Activated naive CD4-positive, alpha-beta T cell treated with anti-CD3 and anti-CD28 coated beads for 36 hours (primary cell): ENCODE measurements around the gene GAREM1. TPM values are rescaled to one million over a fixed set of nuclear protein-coding genes. Genes with fewer than 3 reads are reported as not detected.
"Not testable (repeated sequence)": the region's sequence is repeated elsewhere in the genome, so short reads cannot be mapped to it uniquely, and the experiment has no call there.

Source experiments
- CTCF ChIA-PET: fragments of 350-600 bp; sonication (Branson Sonifier 250); formaldehyde crosslinking; loops from one replicate; lab custom pipeline; 2021; ENCODE audit warnings: antibody characterized with exemption; lab: Charles Lee
- DNase-seq: peaks from one replicate; pipeline ENCODE4 v3.0.0-alpha.2; 2020
- H3K27ac Mint-ChIP-seq: one replicate; pipeline ENCODE4 v1.8.0; 2021; ENCODE audit warnings: mild to moderate bottlenecking, mixed read lengths
- H3K27me3 Mint-ChIP-seq: one replicate; pipeline ENCODE4 v1.8.0; 2021; ENCODE audit warnings: low read depth, mixed read lengths
- H3K36me3 Mint-ChIP-seq: one replicate; pipeline ENCODE4 v1.8.0; 2021; ENCODE audit warnings: low read depth, mixed read lengths
- H3K4me1 Mint-ChIP-seq: one replicate; pipeline ENCODE4 v1.8.0; 2021; ENCODE audit warnings: low read depth, mixed read lengths
- H3K4me3 Mint-ChIP-seq: one replicate; pipeline ENCODE4 v1.8.0; 2021; ENCODE audit warnings: mild to moderate bottlenecking, moderate library complexity, mixed read lengths
- H3K9me3 Mint-ChIP-seq: one replicate; pipeline ENCODE4 v1.8.0; 2021; ENCODE audit warnings: mixed read lengths
- intact Hi-C: fragments of 100-400 bp; cut with micrococcal nuclease; formaldehyde crosslinking; loops from one replicate; pipeline ENCODE4 v1.15.1; 2023
- total RNA-seq, 2 experiments: library from RNA; stranded (reverse); gene quantifications; one replicate each; pipeline ENCODE4 v1.2.3, GENCODE V29; 2021

GAREM1 gene
- total RNA-seq, 2 experiments from 2014 or later, result 0.31 to 0.35 TPM

DNA sequence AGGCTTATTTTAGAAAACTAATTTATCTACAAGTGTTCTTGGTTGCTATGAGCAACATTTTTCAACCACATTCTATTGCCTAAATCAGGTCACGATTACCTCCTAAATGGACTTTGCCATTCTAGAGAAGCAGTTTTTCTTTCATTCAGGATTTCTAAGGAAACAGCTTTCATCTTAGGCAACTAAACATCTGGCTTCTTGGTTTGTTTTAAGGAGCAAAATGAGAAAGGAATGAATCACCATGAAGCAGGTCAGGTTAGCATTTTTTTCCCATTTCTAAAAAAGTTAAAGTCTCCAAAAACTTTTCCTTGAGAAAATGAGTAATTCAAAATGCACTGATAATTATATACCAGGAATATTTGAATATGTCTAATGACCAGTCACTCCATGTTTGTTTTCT is 114.8 kb downstream of the GAREM1 start:
- no peaks in the 10 kb centered on the region for H3K36me3 Mint-ChIP-seq
- CTCF ChIA-PET, result no interaction called here
- no peak overlapping the region for H3K27ac Mint-ChIP-seq
- H3K4me3 Mint-ChIP-seq, result no peak overlapping the region
- no peaks in the 10 kb centered on the region for H3K4me1 Mint-ChIP-seq
- intact Hi-C loops, result no loop called here
- H3K27me3 Mint-ChIP-seq, result peaks cover 3% of the 10 kb centered on the region
- no peaks in the 10 kb centered on the region for H3K9me3 Mint-ChIP-seq
- DNase-seq, result no peak

DNA sequence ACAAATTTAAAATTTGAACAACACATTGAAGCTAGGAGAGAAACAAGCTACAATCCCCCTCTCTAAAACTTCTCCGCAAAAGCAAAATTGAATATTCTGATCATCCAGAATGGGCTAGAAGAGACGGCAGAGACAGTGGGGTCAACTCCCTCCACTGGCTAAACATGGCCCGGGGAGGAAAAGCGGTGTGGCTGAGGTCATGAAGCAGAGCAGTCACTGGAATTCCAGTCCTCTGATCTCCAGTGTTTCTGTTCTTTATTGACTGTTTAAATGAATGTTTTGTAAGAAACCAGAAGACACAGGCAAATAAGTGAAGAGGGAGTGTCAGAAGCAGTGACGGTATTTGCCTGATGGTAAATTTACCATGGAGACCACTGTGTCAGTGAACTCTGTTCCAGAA is 116.2 kb downstream of the GAREM1 start:
- DNase-seq, result no peak
- intact Hi-C loops, result no loop called here
- CTCF ChIA-PET, result no interaction called here
- Mint-ChIP-seq H3K36me3 (no peaks in the 10 kb centered on the region), H3K27ac (no peak overlapping the region), H3K9me3 (no peaks in the 10 kb centered on the region), H3K4me3 (no peak overlapping the region), H3K4me1 (peaks cover 4% of the 10 kb centered on the region), H3K27me3 (peaks cover 3% of the 10 kb centered on the region)

DNA sequence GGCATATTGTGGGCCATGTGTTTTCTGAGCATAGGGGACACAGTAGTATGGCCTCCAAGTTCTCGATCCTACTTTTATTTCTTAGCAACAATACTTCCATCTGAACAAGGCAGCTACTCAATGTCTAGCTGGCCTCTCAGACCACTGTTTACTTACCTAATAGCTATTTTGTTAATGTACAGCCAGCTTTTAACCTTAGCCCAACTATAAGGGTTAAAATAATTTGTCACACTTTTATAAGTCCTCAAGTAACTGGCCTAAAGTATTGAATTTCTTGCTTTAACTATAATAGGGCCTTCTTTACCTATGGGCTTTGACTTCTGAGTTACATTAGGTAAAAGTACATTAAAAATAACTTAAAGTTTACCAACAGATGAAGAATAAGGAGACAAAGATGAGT is 117.4 kb downstream of the GAREM1 start:
- peaks cover 4% of the 10 kb centered on the region for H3K4me1 Mint-ChIP-seq
- no peak for DNase-seq
- intact Hi-C loops, result no loop called here
- H3K27ac Mint-ChIP-seq, result no peak overlapping the region
- no peaks in the 10 kb centered on the region for H3K27me3 Mint-ChIP-seq
- CTCF ChIA-PET, result no interaction called here
- H3K36me3 Mint-ChIP-seq, result no peaks in the 10 kb centered on the region
- no peak overlapping the region for H3K4me3 Mint-ChIP-seq
- H3K9me3 Mint-ChIP-seq, result no peaks in the 10 kb centered on the region

DNA sequence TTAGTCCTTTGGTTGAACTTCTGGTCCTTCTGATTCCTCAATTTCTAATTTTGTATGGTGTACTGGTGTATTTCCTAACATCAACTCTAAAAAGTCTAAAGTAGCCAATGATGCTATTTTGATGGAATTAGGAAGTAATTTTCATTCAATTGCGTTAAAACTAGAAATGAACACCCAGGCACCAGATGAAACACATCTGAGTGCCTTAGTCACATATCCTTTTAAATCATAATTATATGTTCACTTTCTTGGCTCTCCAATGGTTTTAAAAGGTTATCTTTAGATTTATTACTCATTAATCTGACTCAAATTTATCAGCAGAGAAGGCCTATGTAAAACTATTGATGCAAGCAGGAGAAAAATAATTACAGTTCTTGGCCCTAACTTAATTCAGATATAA is 119.7 kb downstream of the GAREM1 start:
- Mint-ChIP-seq H3K4me3 (no peak overlapping the region), H3K36me3 (no peaks in the 10 kb centered on the region), H3K9me3 (no peaks in the 10 kb centered on the region), H3K27ac (no peak overlapping the region), H3K27me3 (no peaks in the 10 kb centered on the region), H3K4me1 (peaks cover 4% of the 10 kb centered on the region)
- no peak for DNase-seq
- intact Hi-C loops, result no loop called here
- CTCF ChIA-PET, result interaction anchor here (0.7 kb wide), 1 partner anchor 87 kb away, joined by 3 read pairs; no protein-coding TSS in a partner anchor

DNA sequence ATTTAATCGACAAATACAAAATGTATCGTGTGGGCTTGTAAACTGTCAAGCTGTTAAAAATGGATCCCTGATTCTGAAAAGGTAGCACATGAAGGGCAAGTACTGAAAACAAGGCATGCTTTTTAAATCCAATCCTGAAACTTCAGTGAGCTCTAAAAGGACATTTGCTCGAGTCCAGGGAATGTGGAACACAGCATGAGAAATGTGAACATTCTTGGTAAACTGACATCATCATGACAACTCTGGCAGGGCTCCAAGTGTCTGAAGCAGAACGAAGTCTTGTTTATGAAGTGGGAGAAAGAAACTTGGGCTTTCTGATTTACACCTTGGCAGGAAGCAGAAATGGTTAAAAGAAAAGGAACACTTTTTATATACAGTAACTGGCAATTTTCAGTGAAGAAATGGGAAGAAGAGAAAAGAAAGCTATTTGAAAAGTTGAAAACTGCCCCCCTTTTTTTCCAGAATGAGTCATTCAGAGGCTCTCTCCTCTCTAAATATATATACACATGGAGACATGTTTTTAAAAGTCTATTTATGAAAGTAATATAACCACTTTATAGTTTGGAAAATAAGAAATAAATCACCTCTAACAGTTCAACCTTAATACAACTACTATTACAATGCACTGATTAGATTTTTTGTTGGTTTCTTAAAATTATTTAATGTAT is 120.8 kb downstream of the GAREM1 start:
- H3K36me3 Mint-ChIP-seq, result no peaks in the 10 kb centered on the region
- no peaks in the 10 kb centered on the region for H3K9me3 Mint-ChIP-seq
- intact Hi-C loops, result no loop called here
- H3K27me3 Mint-ChIP-seq, result no peaks in the 10 kb centered on the region
- CTCF ChIA-PET, result no interaction called here
- H3K27ac Mint-ChIP-seq, result no peak overlapping the region
- DNase-seq, result no peak
- no peak overlapping the region for H3K4me3 Mint-ChIP-seq
- H3K4me1 Mint-ChIP-seq, result peaks cover 4% of the 10 kb centered on the region

DNA sequence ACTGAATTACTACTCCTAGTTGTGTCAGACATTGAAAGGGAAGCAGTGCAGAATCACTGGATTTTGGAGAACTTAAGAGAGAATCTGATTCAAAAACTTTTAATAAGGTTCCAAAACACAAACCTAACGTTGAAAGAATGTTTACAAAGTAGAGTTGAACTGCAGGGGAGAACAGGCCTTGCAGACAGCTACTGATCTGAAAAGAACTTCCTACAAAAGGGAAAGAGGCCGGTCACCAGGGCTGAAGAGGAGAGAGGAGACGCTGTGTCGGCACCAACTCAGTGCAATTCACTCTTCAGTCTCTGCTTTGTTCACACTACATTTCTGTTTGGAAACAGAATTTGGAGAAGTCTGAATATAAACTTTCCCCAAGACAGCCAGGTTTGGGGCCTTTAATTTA is 124.0 kb downstream of the GAREM1 start:
- H3K27me3 Mint-ChIP-seq, result peaks cover 7% of the 10 kb centered on the region
- intact Hi-C loops, result no loop called here
- no peak for DNase-seq
- H3K4me1 Mint-ChIP-seq, result peaks cover 4% of the 10 kb centered on the region
- CTCF ChIA-PET, result no interaction called here
- H3K27ac Mint-ChIP-seq, result no peak overlapping the region
- no peaks in the 10 kb centered on the region for H3K36me3 Mint-ChIP-seq
- no peak overlapping the region for H3K4me3 Mint-ChIP-seq
- no peaks in the 10 kb centered on the region for H3K9me3 Mint-ChIP-seq

DNA sequence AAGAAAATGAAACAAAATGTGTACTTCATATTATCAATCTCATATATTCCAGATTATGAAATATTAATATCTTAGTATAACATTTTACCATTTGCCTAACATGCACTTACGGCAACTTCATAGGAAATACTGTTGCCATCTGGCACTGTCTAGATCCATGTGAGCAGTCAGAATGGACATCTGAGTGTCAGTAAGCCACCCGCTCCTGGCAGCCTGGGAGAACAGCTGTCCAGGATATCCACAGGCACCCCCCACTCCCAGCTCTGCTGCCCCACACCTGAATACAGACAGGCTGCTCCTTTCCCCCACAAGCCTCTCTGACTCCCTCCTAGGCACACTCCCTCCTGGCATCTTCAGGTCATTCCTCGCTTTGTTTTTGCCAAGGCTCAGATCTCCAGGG is 127.0 kb downstream of the GAREM1 start:
- Mint-ChIP-seq H3K9me3 (no peaks in the 10 kb centered on the region), H3K4me1 (no peaks in the 10 kb centered on the region), H3K36me3 (no peaks in the 10 kb centered on the region), H3K4me3 (no peak overlapping the region), H3K27me3 (peaks cover 15% of the 10 kb centered on the region), H3K27ac (no peak overlapping the region)
- CTCF ChIA-PET, result interaction anchor here (0.8 to 1.4 kb wide), 2 partner anchors 127 to 206 kb away, joined by 3 read pairs; partner anchors contain the start of gene GAREM1
- no peak for DNase-seq
- intact Hi-C loops, result no loop called here

DNA sequence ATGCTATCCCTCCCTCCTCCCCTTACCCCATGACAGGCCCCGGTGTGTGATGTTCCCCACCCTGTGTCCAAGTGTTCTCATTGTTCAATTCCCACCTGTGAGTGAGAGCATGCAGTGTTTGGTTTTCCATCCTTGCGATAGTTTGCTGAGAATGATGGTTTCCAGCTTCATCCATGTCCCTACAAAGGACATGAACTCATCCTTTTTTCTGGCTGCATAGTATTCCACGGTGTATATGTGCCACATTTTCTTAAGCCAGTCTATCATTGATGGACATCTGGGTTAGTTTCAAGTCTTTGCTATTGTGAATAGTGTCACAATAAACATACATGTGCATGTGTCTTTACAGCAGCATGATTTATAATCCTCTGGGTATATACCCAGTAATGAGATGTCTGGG is 129.6 kb downstream of the GAREM1 start:
- DNase-seq, intact Hi-C loops, H3K36me3 Mint-ChIP-seq, H3K4me1 Mint-ChIP-seq, CTCF ChIA-PET, H3K27ac Mint-ChIP-seq, H3K9me3 Mint-ChIP-seq, H3K4me3 Mint-ChIP-seq: not testable (repeated sequence)
- H3K27me3 Mint-ChIP-seq, result peaks cover 15% of the 10 kb centered on the region

DNA sequence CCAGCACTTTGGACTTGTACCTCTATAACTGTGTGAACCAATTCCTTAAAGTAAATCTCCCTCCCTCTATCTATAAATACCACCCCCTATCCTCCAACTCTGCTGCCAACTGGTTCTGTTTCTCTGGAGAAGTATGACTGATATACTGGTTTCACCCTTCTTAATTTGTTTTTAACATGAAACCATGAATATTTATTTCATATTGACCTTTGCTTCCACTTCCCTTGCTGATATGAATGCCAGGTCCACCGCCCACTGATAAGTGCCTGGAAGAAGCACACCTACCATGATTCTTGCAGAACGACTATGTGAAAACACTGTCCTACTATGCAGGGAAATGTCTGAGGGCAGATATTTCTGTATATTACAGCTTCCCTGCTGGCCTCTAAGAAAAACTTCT is 131.6 kb downstream of the GAREM1 start:
- Mint-ChIP-seq H3K4me1 (no peaks in the 10 kb centered on the region), H3K27ac (no peak overlapping the region), H3K36me3 (no peaks in the 10 kb centered on the region), H3K9me3 (no peaks in the 10 kb centered on the region), H3K27me3 (peaks cover 14% of the 10 kb centered on the region), H3K4me3 (no peak overlapping the region)
- intact Hi-C loops, result no loop called here
- DNase-seq, result no peak
- CTCF ChIA-PET, result interaction anchor here (1.0 kb wide), 1 partner anchor 13 kb away, joined by 3 read pairs; no protein-coding TSS in a partner anchor

DNA sequence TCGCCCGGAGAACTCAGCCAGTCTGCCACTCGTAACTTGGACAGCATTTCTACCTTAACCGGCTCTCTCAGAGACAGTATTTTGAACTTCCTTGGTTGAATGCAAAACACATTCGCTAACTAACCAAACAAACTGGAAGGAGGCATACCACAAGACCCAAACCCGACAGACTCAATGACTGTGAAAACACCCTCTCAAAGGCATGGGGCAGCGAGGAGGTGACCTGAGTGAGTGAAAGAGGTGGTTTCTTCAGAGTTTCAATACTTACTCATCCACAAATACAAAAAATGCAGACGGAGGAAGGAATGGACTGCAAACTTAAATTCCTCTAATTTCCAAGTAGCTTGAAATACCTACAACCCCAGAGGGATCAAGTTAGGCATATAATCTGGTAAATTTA is 132.9 kb downstream of the GAREM1 start:
- H3K4me1 Mint-ChIP-seq, result no peaks in the 10 kb centered on the region
- DNase-seq, result no peak
- no peaks in the 10 kb centered on the region for H3K9me3 Mint-ChIP-seq
- peaks cover 12% of the 10 kb centered on the region for H3K27me3 Mint-ChIP-seq
- CTCF ChIA-PET, result interaction anchor here (0.6 to 1.0 kb wide), 3 partner anchors 12 to 214 kb away, joined by 3 read pairs; no protein-coding TSS in a partner anchor
- H3K4me3 Mint-ChIP-seq, result no peak overlapping the region
- H3K27ac Mint-ChIP-seq, result no peak overlapping the region
- H3K36me3 Mint-ChIP-seq, result no peaks in the 10 kb centered on the region
- intact Hi-C loops, result no loop called here

DNA sequence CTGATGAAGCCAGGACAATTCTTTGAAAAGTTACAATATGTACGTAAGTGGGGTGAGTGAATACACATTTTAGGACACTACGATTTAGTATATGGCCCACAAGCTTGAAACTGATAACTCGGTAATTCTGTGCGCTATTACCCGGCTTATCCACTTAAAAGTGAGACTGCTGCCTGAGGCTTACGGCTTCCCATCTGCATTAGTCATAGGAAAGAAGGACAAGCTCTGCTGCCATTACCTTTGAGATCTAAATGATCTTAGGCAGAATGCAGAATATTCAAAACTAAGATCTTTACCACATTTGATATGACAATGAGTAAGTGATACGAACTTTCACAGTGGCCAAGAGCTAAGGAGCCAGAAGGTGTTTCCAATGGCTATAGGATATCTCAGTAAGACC is 133.3 kb downstream of the GAREM1 start:
- no peak overlapping the region for H3K27ac Mint-ChIP-seq
- no peaks in the 10 kb centered on the region for H3K4me1 Mint-ChIP-seq
- no peaks in the 10 kb centered on the region for H3K9me3 Mint-ChIP-seq
- peaks cover 10% of the 10 kb centered on the region for H3K27me3 Mint-ChIP-seq
- DNase-seq, result no peak
- H3K36me3 Mint-ChIP-seq, result no peaks in the 10 kb centered on the region
- no peak overlapping the region for H3K4me3 Mint-ChIP-seq
- intact Hi-C loops, result no loop called here
- CTCF ChIA-PET, result interaction anchor here (0.6 kb wide), 2 partner anchors 32 to 214 kb away, joined by 3 read pairs; no protein-coding TSS in a partner anchor

DNA sequence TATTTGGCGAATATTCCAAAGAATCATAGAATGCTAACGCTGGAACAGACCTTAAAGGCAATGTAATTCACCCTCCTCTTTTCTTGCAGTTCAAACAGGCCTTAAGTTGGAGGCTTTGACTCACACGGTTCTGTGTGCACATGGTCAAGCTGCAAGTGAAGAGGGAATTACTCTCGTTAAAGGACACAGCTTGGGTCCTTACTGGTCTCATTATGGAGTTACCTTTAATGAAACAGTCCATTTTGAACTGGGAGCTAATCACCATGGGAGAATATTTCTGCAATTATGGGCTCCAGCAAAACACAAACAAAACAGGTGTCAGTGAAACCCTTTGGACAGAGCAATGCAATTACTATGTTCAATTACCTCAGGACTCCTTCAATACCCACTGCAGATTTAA is 135.5 kb downstream of the GAREM1 start:
- Mint-ChIP-seq H3K27ac (no peak overlapping the region), H3K27me3 (peaks cover 3% of the 10 kb centered on the region), H3K36me3 (no peaks in the 10 kb centered on the region), H3K4me1 (no peaks in the 10 kb centered on the region), H3K4me3 (no peak overlapping the region), H3K9me3 (no peaks in the 10 kb centered on the region)
- DNase-seq, result no peak
- CTCF ChIA-PET, result no interaction called here
- intact Hi-C loops, result no loop called here

DNA sequence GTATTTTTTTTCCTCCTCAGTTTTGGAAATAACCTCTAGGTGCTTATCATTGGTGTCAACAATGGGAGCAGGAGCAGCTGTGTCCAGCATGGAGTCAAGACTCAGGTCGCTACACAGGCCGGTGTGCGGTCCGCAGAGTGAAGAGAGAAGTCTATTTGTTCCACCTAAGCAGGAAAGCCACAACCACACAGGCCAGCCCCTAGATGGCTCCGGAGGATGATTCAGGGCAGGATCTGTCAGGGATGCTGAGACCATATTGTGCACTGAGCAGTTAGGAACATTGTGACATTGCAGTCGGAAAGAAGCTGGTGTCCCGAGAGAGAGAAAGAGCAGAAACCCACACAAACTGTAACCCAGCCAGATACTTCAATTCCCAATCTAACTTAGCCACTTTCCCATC is 136.9 kb downstream of the GAREM1 start:
- no peaks in the 10 kb centered on the region for H3K4me1 Mint-ChIP-seq
- H3K9me3 Mint-ChIP-seq, result no peaks in the 10 kb centered on the region
- no peak overlapping the region for H3K27ac Mint-ChIP-seq
- peaks cover 9% of the 10 kb centered on the region for H3K27me3 Mint-ChIP-seq
- CTCF ChIA-PET, result no interaction called here
- DNase-seq, result no peak
- no peak overlapping the region for H3K4me3 Mint-ChIP-seq
- H3K36me3 Mint-ChIP-seq, result no peaks in the 10 kb centered on the region
- intact Hi-C loops, result no loop called here
